PFSK-1 (cell line): ENCODE results near the gene TRAF6.
A peak's percentile ranks its signal among the peaks of the same experiment; 100 is the strongest.

Experiments used
- FOXP2 ChIP-seq: optimal IDR thresholded peaks from 2 replicates; pipeline ENCODE3; 2011; ENCODE audit warnings: borderline replicate concordance, control low read depth, inconsistent platforms; ENCODE audit not compliant: insufficient read depth; ENCODE audit errors: extremely low read length, extremely low read depth
- POLR2AphosphoS5 ChIP-seq: IDR thresholded peaks from 2 replicates; pipeline ENCODE4 v1.6.1; 2012; ENCODE audit warnings: low read depth, mild to moderate bottlenecking, control low read depth, low read length, moderate library complexity
- REST ChIP-seq, 2 experiments: IDR thresholded peaks; 2 replicates each; pipeline versions ENCODE4 v1.6.1 to v1.8.0; 2011 to 2012; ENCODE audit warnings: low read depth in 2 of 2, low read length in 2 of 2, control low read depth in 1 of 2, inconsistent platforms in 1 of 2, mild to moderate bottlenecking in 1 of 2, moderate library complexity in 1 of 2; ENCODE audit not compliant: insufficient read depth in 1 of 2
- SIN3A ChIP-seq: IDR thresholded peaks from 2 replicates; pipeline ENCODE4 v1.6.1; 2012; ENCODE audit warnings: mild to moderate bottlenecking, low read length, moderate library complexity, borderline replicate concordance; ENCODE audit not compliant: insufficient read depth
- TAF1 ChIP-seq: IDR thresholded peaks from 2 replicates; pipeline ENCODE4 v1.6.1; 2012; ENCODE audit warnings: low read length, control low read depth, borderline replicate concordance; ENCODE audit not compliant: insufficient read depth

Gene TRAF6

GRCh38 chr11:36540998-36541397, 30.9 kb upstream of the TRAF6 start:
- TF ChIP-seq TAF1, result no peak
- no peak for TF ChIP-seq REST (IDR thresholded peaks at IDR 0.05; ENCODE audit: insufficient read depth in 1 of 2, low read depth in 2 of 2, low read length in 2 of 2)
- TF ChIP-seq SIN3A, result 0 out of 2 replicates have a peak, but pooled peaks have one; percentile 21
- no peak for TF ChIP-seq POLR2AphosphoS5
- TF ChIP-seq FOXP2, result peak; percentile 99

GRCh38 chr11:36534276-36534840, 24.3 kb upstream of the TRAF6 start:
- TF ChIP-seq FOXP2 (no peak), TAF1 (no peak), REST (IDR thresholded peaks at IDR 0.05; ENCODE audit: insufficient read depth in 1 of 2, low read depth in 2 of 2, low read length in 2 of 2) (no peak), POLR2AphosphoS5 (no peak)

GRCh38 chr11:36532941-36533601, 23.0 kb upstream of the TRAF6 start:
- TF ChIP-seq POLR2AphosphoS5 (no peak), SIN3A (no peak), TAF1 (no peak), REST (IDR thresholded peaks at IDR 0.05; ENCODE audit: insufficient read depth in 1 of 2, low read depth in 2 of 2, low read length in 2 of 2) (no peak), FOXP2 (no peak)

- no peak for TF ChIP-seq TAF1
- no peak for TF ChIP-seq POLR2AphosphoS5
- no peak for TF ChIP-seq REST (IDR thresholded peaks at IDR 0.05; ENCODE audit: insufficient read depth in 1 of 2, low read depth in 2 of 2, low read length in 2 of 2)
- TF ChIP-seq SIN3A, result no peak
- TF ChIP-seq FOXP2, result no peak
These were observed 20.8 kb upstream of the TRAF6 start for GRCh38 chr11:36530840-36531239.

GRCh38 chr11:36513965-36514364, 3.9 kb upstream of the TRAF6 start:
- no peak for TF ChIP-seq FOXP2
- TF ChIP-seq POLR2AphosphoS5, result no peak
- no peak for TF ChIP-seq REST (IDR thresholded peaks at IDR 0.05; ENCODE audit: insufficient read depth in 1 of 2, low read depth in 2 of 2, low read length in 2 of 2)
- no peak for TF ChIP-seq SIN3A
- no peak for TF ChIP-seq TAF1
